GM12878 (cell line): ENCODE results near the gene FAM13C. TPM values are rescaled to one million over a fixed set of nuclear protein-coding genes. Genes with fewer than 3 reads are reported as not detected.

Experiments
- ATAC-seq: fragments of 200-7000 bp; cut with Tn5 transposase; 3 replicates; pipeline ENCODE4 v1.9.1; 2020; ENCODE audit warnings: mild to moderate bottlenecking, moderate library complexity
- BruUV-seq: library from RNA; stranded (reverse); fragments of 400-500 nt; replicated peaks from 2 replicates; lab custom pipeline; 2021; lab: Mats Ljungman, UMichigan
- CTCF ChIA-PET: fragments of 300-600 bp; sonication (Branson Sonifier 250); formaldehyde crosslinking; extraction: SDS; loops from one replicate; lab custom pipeline; 2021; ENCODE audit warnings: inconsistent platforms; lab: Yijun Ruan, JAX
- POLR2A ChIA-PET: fragments of 350-600 bp; formaldehyde crosslinking; extraction: SDS; loops from one replicate; lab custom pipeline; 2021; ENCODE audit warnings: inconsistent platforms; lab: Charles Lee
- RAD21 ChIA-PET: fragments of 300-600 bp; sonication (Branson Sonifier 250); formaldehyde crosslinking; loops from one replicate; lab custom pipeline; 2023; ENCODE audit warnings: antibody characterized with exemption; ENCODE audit not compliant: unreplicated experiment; lab: Charles Lee
- SMC1A ChIA-PET: fragments of 300-600 bp; sonication (Branson Sonifier 250); formaldehyde crosslinking; loops from one replicate; lab custom pipeline; 2023; ENCODE audit not compliant: unreplicated experiment, uncharacterized antibody; lab: Charles Lee
- DNase-seq: peaks from one replicate; pipeline ENCODE4 v3.0.0-alpha.2; 2011; ENCODE audit warnings: low read depth, low spot score
- FAIRE-seq: peaks from 3 replicates; lab custom pipeline; 2011; peaks lifted over from hg19 to GRCh38; lab: Jason Lieb, UNC
- H2AFZ ChIP-seq: 2 replicates; pipeline ENCODE4 v1.6.0; 2011; ENCODE audit warnings: low read depth, low read length, control low read depth; ENCODE audit not compliant: control insufficient read depth
- H3K27ac ChIP-seq: 2 replicates; pipeline ENCODE4 v1.5.1; 2011; ENCODE audit warnings: control low read depth; ENCODE audit not compliant: control insufficient read depth, insufficient read depth
- H3K27me3 ChIP-seq, 2 experiments: replicated peaks in 1 of 2; 2 replicates each; pipeline versions ENCODE4 v1.6.0 to v1.6.1; 2011; ENCODE audit warnings: low read length in 1 of 2; ENCODE audit not compliant: control insufficient read depth in 2 of 2, insufficient read depth in 2 of 2
- H3K36me3 ChIP-seq, 2 experiments: 2 replicates each; pipeline ENCODE4 v1.5.1; 2011; ENCODE audit warnings: low read length in 1 of 2; ENCODE audit not compliant: control insufficient read depth in 2 of 2, insufficient read depth in 2 of 2
- H3K4me1 ChIP-seq: 2 replicates; pipeline ENCODE4 v1.6.1; 2011; ENCODE audit warnings: mild to moderate bottlenecking, low read length, moderate library complexity, mixed read lengths; ENCODE audit not compliant: control insufficient read depth, insufficient read depth
- H3K4me2 ChIP-seq: 2 replicates; pipeline ENCODE4 v1.6.0; 2011; ENCODE audit warnings: control low read depth; ENCODE audit not compliant: control insufficient read depth, insufficient read depth
- H3K4me3 ChIP-seq: fragments of 200-600 bp; sonication (generic); 2 replicates; pipeline ENCODE4 v1.5.1; 2016
- H3K79me2 ChIP-seq: 2 replicates; pipeline ENCODE4 v1.6.0; 2011; ENCODE audit warnings: low read length; ENCODE audit not compliant: control insufficient read depth, insufficient read depth
- H3K9ac ChIP-seq: 2 replicates; pipeline ENCODE4 v1.8.0; 2011; ENCODE audit warnings: low read length, control low read depth, mixed read lengths; ENCODE audit not compliant: control insufficient read depth, insufficient read depth
- H3K9me3 ChIP-seq: replicated peaks from 3 replicates; pipeline ENCODE4 v1.5.1; 2011; ENCODE audit warnings: mild to moderate bottlenecking, low read length; ENCODE audit not compliant: control insufficient read depth, insufficient read depth
- H4K20me1 ChIP-seq: 2 replicates; pipeline ENCODE4 v1.6.0; 2011; ENCODE audit not compliant: control insufficient read depth, insufficient read depth
- ATF7 ChIP-seq: fragments of 450-650 bp; IDR thresholded peaks from 2 replicates; pipeline ENCODE4 v1.6.1; 2016; ENCODE audit warnings: low read depth, mild to moderate bottlenecking
- CEBPB ChIP-seq, 2 experiments: fragments of 150-350 bp in 1 of 2; IDR thresholded peaks; 2 replicates each; pipeline ENCODE4 v1.6.1; 2012 to 2014; ENCODE audit warnings: low read depth in 2 of 2, low read length in 2 of 2, borderline replicate concordance in 1 of 2, inconsistent platforms in 1 of 2
- CREM ChIP-seq: IDR thresholded peaks from 2 replicates; pipeline ENCODE4 v1.6.1; 2014; ENCODE audit warnings: antibody characterized with exemption, low read depth
- EP300 ChIP-seq, 2 experiments: fragments of 150-350 bp in 1 of 2; IDR thresholded peaks; 2 replicates each; pipeline ENCODE4 v1.6.1; 2011 to 2012; ENCODE audit warnings: low read depth in 2 of 2, low read length in 2 of 2, borderline replicate concordance in 1 of 2, improper control_type of control experiment in 1 of 2, inconsistent platforms in 1 of 2; ENCODE audit not compliant: control insufficient read depth in 1 of 2
- FOXM1 ChIP-seq: IDR thresholded peaks from 2 replicates; pipeline ENCODE4 v1.6.1; 2012; ENCODE audit warnings: low read depth, mild to moderate bottlenecking, inconsistent platforms, low read length, moderate library complexity
- IRF3 ChIP-seq: fragments of 450-650 bp; IDR thresholded peaks from 2 replicates; pipeline ENCODE4 v1.6.1; 2014; ENCODE audit warnings: mild to moderate bottlenecking
- MTA2 ChIP-seq: fragments of 450-650 bp; IDR thresholded peaks from 2 replicates; pipeline ENCODE4 v1.6.1; 2016; ENCODE audit warnings: low read depth, mild to moderate bottlenecking, moderate library complexity
- MTA3 ChIP-seq: IDR thresholded peaks from 2 replicates; pipeline ENCODE4 v1.6.1; 2012; ENCODE audit warnings: low read length, inconsistent platforms, borderline replicate concordance
- MYC ChIP-seq: IDR thresholded peaks from 2 replicates; pipeline ENCODE4 v1.6.1; 2011; ENCODE audit warnings: mild to moderate bottlenecking, low read length, moderate library complexity, inconsistent platforms; ENCODE audit not compliant: insufficient read depth, insufficient replicate concordance, insufficient read length, severe bottlenecking
- NR2F1 ChIP-seq: fragments of 450-650 bp; conservative IDR thresholded peaks from 2 replicates; pipeline ENCODE4 v1.6.1; 2017; ENCODE audit warnings: mild to moderate bottlenecking
- RB1 ChIP-seq: fragments of 450-650 bp; formaldehyde crosslinking; IDR thresholded peaks from 2 replicates; pipeline ENCODE4 v1.6.1; 2017; ENCODE audit warnings: mild to moderate bottlenecking, borderline replicate concordance
- WGBS: methylation state at CpG from one replicate; pipeline ENCODE4 v1.1.6; 2016; ENCODE audit warnings: low lambda C conversion rate; ENCODE audit not compliant: insufficient replicate concordance, insufficient coverage; ENCODE audit errors: missing lambda C conversion rate; 5-methylcytosine and 5-hydroxymethylcytosine counted together
- in situ Hi-C: fragments of 300-500 bp; cut with MboI; formaldehyde crosslinking; loops from 9 replicates; pipeline ENCODE4 v1.14.3; 2018; ENCODE audit warnings: mixed read lengths
- intact Hi-C: fragments of 100-400 bp; cut with micrococcal nuclease; formaldehyde crosslinking; loops from one replicate; pipeline ENCODE4 v1.14.2; 2022; ENCODE audit not compliant: unreplicated experiment
- polyA plus RNA-seq, 11 experiments: library from polyadenylated mRNA; depleted of rRNA in 4 of 11; unstranded in 6 of 11; stranded (reverse) in 5 of 11; fragments of >200 nt; fragmentation: Nextera tagmentation in 4 of 11; fragmentation: Illumina TruSeq in 1 of 11; extraction: Ambion mirVana in 4 of 11; extraction: Trizol in 1 of 11; gene quantifications; 1 replicate in 1 of 11; 2 replicates in 10 of 11; pipeline versions ENCODE4 v1.2.1 to v1.2.3, GENCODE V29; 2011 to 2016; ENCODE audit warnings: inconsistent platforms in 2 of 11, missing spikeins in 2 of 11, low read depth in 1 of 11
- total RNA-seq, 4 experiments: library from RNA; depleted of rRNA in 3 of 4; stranded (reverse); fragments of >200 nt in 3 of 4; fragmentation: Illumina TruSeq in 1 of 4; extraction: Trizol in 1 of 4; gene quantifications; 2 replicates each; pipeline versions ENCODE4 v1.2.1 to v1.2.3, GENCODE V29; 2013 to 2021

Gene FAM13C
- total and polyA plus RNA-seq, 10 of the 15 experiments (the other 5 are each of a cell fraction or from before 2014, with no cell fraction given) = 0.04 to 0.31 (median 0.13) TPM; not detected in 5

GRCh38 chr10:59289853-59290252, 72.5 kb downstream of the FAM13C start (continued):
- TF ChIP-seq EP300 (IDR thresholded peaks at IDR 0.05; ENCODE audit: borderline replicate concordance in 1 of 2, control insufficient read depth in 1 of 2, low read depth in 2 of 2, low read length in 2 of 2) = no peak
- TF ChIP-seq MTA2 = no peak
- TF ChIP-seq MTA3 = no peak
- no peak for TF ChIP-seq NR2F1
- TF ChIP-seq CREM = no peak
- TF ChIP-seq RB1 = no peak
- TF ChIP-seq, all 136 proteins: peak for 0

- Histone ChIP-seq H3K9me3 (no peaks in the 10 kb centered on the region), H3K9ac (no peak overlapping the region), H3K4me3 (no peak overlapping the region), H3K4me1 (no peaks in the 10 kb centered on the region), H3K27ac (no peak overlapping the region), H4K20me1 (no peaks in the 10 kb centered on the region), H3K79me2 (no peaks in the 10 kb centered on the region), H2AFZ (no peak overlapping the region), H3K36me3 (no peaks in the 10 kb centered on the region), H3K27me3 (no peaks in the 10 kb centered on the region; a peak in 1 of 4 replicates), H3K4me2 (no peak overlapping the region)
- no peak for FAIRE-seq
- RAD21 ChIA-PET = no interaction called here
- intact Hi-C loops (no loop called here), in situ Hi-C loops (no loop called here)
- no TSS peak for BruUV-seq
- SMC1A ChIA-PET = interaction anchor here (0.7 to 2.2 kb wide), 3 partner anchors 10 to 34 kb away, joined by 3 to 5 read pairs (median 3); no protein-coding TSS in a partner anchor
- CTCF ChIA-PET = interaction anchor here (0.6 kb wide), 1 partner anchor 332 kb away, joined by 3 read pairs; no protein-coding TSS in a partner anchor
- no peak for TF ChIP-seq ATF7
- TF ChIP-seq IRF3 = no peak
- no peak for TF ChIP-seq FOXM1
- no peak for TF ChIP-seq MYC
- TF ChIP-seq CEBPB (IDR thresholded peaks at IDR 0.05; ENCODE audit: borderline replicate concordance in 1 of 2, low read depth in 2 of 2, low read length in 2 of 2) = no peak
- no peak for TF ChIP-seq MTA3
- POLR2A ChIA-PET = no interaction called here
- ATAC-seq = no peak
- 28% methylated on average over 3 of the region's 3 CpGs for WGBS
- no peak for DNase-seq
These were observed 74.6 kb downstream of the FAM13C start for GRCh38 chr10:59287587-59288255.
